Activated T-helper 1 cell treated with Interleukin-2 at 50 U/mL for 16 hours (primary cell): ENCODE results near the gene RUBCNL.

Experiments
- DNase-seq: peaks from one replicate; pipeline ENCODE4 v3.0.0-alpha.2; 2020; ENCODE audit warnings: low read depth

RUBCNL gene

DNA sequence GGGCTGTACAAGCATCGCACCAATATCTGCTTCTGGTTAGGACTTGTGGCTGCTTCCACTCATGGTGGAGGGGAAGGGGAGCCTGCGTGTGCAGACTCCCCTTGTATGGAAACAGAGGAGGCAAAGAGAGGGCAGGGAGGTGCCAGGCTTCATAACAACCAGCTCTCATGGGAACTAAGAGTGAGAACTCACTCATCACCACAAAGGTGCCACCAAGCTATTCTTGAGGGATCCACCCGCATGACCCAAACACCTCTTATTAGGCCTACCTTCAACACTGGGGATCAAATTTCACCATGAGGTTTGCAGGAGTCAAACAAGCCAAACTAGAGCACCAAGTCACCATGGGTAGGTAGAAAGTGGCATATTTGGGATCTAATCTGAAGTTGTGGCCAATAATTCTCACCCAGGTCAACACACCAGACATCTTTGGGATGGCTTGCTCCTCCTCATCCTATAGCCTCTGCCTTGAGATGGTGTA, 46.4 kb downstream of the RUBCNL start:
- DNase-seq: no peak

DNA sequence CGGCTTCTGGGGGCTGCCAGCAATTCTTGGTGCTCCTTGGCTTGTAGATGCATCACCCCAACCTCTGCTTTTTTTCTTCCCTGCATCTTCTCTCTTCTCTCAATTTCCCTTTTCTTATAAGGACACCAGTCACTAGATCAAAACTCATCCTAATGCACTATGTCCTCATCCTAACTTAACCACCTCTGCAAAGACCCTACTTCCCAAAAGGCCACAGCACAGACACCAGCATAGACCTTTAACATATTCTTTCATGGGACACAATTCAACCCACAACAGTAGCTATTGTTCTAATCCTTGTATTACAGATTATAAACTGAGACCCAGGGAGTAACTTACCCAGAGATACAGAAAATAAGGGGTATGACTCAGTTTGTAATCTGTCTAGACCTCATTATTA, 47.0 kb downstream of the RUBCNL start:
- DNase-seq: no peak

DNA sequence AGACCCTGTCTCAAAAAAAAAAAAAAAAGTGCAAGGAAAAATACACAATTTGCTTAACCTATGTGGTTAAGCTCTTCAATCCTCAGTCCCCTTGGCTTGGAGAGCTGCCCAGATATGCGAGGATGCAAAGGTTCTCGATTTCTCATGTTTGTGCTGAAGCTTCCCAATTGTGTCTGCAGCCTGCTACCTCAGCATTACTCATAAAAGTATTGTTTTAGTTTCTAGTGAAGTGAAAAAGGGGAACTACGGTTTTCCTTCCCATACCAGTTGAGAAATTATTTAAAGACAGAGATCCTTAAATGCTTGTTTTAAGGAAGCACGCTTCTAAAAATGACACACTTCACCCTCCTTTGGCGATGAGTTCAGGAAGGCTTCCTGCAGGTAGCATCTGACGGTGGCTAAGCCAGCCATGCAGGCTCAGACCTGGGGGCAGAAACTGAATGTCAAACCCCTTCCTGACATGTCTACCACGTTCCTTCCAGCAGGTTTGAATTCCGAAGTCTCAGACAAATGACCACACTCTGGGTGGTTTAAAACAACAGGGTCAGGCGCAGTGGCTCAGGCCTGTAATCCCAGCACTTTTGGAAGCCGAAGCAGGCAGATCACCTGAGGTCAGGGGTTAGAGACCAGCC, 47.9 kb downstream of the RUBCNL start:
- no peak for DNase-seq

DNA sequence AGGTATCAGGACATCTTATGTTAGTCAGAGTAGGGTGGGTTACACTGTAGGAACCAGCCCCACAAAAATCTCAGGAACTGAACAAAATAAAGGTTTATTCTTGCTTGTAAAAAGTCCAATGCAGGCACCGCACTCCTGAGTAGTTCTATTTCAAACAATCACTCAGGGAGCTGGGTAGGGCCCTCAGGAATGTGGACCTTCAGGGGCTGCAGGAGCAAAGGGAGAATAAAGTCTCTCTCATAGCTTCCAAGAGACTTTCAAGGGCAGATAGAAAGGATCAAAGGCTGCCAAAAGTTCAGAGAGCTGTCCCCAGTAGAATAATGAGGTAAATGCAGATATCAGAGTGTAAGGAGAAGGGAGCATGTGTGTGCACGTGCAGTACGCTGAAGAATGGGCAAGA, 49.4 kb downstream of the RUBCNL start:
- no peak for DNase-seq

DNA sequence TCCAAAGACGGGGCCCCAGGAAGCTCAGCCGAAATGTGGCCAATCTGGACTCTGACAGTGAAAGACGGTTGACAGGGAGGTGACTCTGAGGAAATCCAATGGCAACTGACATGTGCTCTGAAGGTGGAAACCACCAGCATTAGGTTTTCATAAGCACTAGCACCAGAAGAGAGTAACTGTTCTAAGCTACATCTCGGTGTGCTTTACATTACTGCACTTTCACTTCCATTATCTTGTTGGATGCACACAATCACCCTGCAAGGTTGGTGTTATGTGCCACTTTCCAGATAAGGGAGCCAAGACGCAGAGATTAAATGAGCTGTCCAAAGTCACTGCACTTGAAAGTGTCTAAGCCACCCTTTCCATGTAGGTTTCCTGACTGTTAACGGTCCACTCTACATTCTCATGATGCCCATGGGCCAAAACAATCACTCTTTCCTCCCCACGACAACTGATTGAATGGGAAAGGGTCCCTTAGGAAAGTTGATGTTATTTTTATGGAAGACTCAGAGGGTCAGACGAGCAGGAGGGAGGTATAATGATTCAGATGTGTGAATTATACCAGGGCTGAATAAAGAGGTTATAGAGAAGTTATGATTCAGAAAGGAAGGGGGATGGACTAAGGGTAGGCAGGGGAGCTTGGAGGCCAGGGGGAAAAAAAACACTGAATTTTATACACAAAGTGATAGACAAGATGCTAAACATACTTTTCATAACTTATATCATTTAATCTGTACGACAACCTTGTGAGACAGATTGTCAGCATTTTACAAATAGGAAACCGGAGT, 52.8 kb downstream of the RUBCNL start:
- DNase-seq: no peak

DNA sequence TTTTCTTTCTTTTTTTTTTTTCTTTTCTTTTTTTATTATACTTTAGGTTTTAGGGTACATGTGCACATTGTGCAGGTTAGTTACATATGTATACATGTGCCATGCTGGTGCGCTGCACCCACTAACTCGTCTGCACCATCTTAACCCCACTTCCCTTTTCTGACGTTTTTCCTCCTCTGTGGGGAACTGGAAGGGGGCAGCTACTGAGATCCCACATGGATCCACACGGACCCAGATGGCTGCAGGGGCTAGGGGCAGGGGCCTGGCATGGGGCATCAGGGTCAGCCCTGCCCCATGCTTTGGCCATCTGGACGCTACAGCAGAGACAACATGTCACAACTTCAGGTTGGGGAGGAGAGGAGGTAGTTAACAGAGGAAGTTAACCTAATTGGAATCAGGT, 54.3 kb downstream of the RUBCNL start:
- DNase-seq: no peak

DNA sequence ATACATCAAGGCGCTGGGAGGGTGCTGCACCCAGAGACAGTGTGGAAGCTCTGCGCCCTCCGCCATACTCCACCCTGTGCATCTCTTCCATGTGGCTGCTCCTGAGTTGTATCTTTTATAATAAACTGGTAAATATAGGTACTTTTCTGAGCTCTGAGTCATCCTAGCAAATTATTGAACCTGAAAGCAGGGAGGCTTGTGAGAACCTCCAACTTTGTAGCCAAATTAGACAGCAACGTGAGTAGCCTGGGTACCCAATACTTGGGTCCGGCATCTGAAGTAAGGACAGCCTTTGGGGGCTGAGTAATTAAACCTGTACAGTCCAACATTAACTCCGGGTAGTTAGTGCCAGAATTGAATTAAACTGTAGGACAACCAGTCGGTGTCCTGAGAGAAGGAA, 57.4 kb downstream of the RUBCNL start:
- no peak for DNase-seq

DNA sequence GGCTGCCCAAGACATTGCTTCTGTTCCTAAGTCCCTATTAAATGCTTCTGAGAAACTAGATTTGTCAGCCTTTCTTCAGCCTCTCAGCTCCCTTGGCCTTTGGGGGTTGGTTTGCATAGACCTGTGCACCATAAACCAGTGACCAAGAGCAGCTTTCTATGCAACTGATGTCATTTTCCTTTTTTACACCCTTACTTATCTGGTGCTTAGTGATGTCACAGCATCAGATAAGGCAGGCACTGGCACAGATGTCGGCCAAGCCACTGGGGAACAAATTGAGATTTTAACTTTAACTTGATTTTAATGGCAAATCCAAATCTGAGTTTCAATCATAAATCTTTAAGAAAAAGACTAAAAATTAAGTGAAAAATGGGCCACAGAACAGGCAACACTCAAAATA, 59.8 kb downstream of the RUBCNL start:
- DNase-seq: no peak

DNA sequence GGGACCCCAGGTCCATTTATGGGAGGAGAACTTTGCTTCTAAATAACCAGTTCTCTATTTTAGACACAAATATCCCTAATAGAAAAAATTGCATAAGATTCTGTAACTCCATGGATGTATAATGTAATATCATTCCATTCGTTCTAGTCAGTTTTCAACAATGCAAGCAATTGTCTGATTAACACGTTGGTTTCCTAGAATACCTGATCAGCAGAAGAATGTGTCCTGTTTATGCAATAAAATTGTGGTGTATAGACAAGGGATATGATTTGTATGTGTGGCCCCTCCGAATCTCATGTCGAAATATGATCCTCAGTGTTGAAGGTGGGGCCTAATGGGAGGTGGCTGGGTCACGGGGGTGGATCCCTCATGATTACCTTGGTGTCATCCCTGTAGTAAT, 62.1 kb downstream of the RUBCNL start:
- no peak for DNase-seq

DNA sequence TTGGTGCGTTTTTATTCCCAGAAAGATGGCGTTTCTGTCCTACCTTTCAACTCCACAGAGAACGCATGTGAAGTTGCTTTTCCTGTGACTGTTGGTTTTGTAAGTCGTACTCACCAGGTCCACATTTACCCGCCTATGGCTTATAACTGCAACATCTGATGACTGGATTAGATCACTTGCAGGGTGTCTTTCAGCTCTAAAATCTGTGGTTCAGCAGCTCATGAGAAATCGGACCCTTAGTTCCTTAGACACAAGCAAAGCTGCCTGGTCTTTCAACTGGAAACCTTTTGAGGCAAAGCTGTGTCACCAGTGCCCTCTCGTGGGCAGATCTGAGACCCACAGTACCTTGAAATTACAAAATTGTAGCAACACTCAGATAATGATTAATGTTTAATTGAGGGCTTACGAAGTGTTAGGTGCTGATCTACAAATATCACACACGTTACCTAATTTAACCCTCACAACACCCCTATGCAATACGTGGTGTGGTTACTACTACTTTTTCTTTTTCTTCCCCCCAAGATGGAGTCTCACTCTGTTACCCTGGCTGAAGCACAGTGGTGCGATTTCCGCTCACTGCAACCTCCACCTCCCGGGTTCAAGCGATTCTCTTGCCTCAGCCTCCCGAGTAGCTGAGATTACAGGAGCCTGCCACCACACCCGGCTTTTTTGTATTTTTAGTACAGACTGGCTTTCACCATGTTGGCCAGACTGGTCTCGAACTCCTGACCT, 65.4 kb downstream of the RUBCNL start:
- peak; percentile 40 for DNase-seq

DNA sequence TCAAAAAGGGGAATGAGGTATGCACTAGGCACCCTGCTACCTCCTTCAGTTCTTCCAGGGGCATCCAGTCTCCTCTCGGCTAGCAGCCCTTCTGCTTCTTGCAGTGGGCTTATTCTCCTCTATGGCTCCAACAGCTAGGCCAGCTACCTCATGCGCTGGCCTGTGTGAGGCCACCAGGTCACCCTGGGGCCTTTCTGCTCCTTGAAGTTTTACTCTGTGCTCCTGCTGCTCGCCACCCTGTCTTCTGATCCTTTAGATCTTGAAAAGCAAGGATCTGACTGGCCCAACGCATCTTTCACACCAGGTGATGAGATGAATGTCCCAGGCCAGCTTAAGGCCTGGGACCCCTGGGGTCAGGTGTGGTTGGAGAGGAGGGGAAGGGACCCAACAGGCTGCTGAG, 66.2 kb downstream of the RUBCNL start:
- DNase-seq: no peak

DNA sequence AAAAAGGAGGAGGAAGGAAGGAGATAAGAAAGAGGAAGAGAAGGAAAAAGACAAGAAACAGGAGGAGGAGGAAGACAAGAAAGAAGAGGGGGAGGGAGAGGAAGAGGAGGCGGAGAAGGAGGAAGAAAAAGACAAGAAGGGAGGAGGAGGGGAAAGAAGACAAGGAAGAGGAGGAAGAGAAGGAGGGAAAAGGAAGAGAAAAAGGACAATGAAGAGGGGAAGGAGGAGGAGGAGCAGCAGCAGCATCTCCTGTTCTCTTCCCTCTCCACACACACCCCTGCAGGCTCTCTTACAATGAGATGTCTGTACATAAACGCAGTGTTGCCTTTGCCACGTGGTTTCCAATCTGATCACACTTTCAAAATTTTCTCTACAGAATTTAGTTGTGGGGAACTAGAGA, 66.6 kb downstream of the RUBCNL start:
- no peak for DNase-seq

DNA sequence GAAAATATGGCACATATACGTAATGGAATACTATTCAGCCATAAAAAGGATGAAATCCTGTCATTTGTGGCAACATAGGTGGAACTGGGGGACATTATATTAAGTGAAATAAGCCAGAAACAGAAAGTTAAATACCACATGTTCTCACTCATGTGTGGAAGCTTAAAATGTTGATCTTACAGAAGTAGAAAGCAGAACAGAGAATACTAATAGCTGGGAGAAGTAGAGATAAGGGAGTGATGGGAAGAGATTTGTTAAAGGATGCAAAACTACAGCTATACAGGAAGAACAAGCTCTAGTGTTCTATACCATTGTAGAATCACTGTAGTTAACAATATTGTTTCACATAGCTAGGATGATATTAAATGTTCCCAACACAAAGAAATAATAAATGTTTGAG, 68.1 kb downstream of the RUBCNL start:
- no peak for DNase-seq

DNA sequence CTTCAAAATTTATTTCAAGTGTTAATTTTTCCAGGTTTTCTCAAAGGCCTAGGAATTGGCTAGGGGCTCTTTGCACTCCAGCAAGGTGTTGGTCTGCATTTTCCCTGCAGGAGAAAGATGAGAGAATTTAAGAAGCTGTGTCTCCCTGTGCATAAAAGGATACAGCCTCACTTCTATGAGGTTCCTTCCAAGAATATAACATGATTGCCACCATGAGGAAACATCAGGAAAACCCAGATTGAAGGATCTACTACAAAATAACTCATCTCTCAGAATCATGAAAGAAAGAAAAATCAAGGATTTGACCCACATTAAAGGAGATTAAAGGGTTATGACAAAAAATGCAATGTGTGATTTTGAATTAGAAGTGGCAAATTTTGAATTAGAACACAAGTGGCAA, 69.9 kb downstream of the RUBCNL start:
- no peak for DNase-seq

DNA sequence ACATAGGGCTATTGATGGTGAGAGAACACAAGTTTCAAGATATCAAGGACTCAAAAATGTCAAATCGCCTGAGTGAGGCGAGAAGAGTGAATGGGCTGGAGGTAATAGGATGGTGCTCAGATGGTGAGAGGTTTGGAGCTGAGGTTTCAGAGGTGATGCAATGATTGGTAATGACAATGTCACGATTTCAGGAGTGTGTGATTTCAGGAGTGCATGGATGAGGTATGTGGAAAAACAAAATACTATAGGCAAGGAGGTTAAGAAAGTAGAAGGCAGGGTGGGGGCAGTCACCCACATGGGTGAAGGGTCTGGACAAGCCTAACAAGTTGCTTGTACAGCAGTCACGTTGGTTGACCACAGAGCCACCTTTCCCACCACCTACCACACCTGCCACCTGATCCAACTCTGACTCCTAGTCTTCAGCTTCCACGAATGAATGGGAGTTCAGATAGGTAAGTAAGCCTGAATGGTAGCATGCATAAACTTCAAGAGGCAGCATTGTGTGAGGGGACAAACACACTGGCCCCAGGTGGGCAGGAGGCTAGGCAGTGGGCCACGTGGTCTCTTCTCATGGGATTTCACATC, 71.5 kb downstream of the RUBCNL start:
- DNase-seq: no peak

DNA sequence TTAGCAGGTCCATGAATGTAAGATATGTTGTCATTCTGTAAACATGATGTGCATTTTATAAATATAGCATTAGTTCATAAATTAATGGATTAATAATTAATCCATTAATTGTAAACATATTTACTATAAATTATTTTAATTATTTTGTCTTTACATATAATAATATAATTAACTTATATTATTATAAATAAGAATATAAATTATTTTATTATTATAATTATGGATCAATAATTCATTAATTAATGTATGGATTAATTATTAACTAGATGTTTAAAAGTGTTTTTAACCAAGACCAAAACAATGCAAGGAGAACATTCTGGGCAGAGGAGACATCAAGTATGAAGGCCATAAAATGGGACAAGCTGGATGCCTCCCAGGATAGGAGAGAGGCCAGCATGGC, 72.0 kb downstream of the RUBCNL start:
- no peak for DNase-seq

DNA sequence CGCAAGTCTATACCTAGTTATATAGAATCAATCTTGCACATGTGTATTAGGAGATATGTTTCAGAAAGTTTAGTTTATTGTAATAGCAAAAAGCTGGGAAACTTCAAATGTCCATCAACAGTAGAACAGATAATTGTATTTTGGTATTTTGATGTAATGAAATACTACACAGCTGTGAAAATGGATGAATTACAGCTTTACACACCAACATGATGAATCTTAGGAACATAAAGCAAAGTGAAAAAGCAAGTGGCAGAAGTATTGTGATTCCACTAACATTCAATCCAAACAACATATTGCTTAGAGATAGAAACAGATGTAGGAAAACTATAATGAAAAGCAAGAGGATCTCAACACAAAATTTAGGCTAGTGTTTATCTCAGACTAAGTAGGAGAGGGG, 72.5 kb downstream of the RUBCNL start:
- DNase-seq: no peak

DNA sequence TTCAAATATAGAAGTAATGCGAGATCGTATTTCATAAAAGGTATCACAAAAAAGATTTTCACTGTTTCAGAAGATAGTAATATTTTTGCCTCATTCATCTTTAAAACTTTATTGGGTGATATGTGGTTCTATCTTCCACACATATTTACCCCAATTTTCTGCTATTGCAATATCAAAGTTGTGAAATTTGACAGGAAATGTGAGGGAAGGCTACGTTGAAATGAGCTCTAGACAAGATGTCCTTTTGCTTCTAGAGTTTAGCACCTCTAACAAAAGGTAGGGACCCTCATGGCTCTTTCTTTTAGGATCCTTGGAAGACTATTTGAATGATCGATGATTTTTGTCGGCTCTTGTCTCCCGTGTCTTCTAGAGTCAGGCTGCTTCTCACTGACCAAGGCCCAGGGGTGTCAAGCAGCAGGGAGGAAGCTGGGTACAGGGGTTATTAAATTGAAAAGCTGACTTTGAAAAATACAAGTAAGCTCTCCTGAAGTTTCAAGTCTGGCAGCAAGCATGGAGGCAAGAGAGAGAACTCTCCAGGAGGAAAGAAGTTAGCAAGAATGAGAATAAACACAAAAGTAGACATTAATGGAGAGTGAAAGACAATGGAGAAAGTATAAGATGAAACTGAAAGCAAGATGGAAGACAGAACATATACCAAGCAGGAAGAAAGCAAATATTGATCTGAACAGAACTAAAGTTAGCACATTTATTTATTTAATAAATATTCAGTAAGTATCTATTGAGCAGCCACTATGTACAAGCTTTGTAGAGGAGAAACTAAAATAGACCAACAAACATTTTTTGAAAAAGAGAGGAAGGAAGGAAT, 73.4 kb downstream of the RUBCNL start:
- DNase-seq: no peak

DNA sequence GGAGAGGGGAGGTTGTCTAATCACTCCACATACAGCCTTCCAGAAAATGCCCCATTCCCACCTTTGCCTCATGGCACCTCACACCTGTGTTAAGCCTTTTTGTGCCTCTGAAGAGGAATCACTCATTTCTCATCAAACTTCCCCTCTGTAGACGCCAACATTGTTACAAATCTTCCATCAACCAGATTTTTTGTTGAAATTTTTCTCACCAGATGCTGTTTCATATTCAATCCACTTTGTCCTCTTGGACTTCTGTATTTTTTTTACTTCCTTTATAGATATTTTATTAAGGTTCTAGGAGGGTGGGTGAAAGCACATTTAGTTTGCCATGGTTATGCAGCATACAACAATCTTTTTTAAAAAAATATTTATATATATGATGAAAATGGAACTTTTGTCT, 74.0 kb downstream of the RUBCNL start:
- DNase-seq: no peak

DNA sequence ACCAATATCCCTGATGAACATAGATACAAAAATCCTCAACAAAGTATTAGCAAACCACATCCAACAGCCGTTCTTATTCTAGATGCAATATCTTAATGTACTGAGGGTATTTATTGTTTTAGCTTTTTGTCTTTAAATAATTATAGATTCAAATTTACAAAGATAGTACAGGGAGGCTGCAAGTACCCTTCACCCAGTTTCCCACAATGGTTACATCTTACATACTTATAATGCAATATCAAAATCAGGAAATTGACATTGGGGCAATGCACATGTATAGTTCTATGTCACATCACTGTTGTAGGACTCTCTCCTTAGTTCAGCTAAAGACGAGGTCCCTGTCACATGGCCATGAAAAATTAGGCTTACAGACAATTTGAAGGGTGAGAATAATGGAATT, 75.8 kb downstream of the RUBCNL start:
- no peak for DNase-seq

DNA sequence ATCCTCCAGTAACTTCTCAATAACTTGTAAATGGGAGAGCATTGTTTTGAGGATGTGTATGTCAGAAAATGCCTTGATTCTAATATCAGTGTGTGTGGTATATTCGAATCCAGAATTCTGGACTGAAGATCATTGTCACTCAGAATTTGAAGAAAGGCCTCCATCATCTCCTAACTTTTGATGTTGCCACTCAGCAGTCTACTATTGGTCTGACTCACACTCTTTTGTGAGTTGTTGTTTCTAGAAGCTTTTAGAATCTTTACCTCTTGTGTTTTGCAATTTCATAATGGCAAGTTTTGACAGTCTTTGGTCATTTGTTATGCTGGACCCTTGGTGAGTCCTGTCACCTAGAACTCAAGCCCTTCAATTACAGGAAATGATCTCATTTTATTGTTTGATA, 77.0 kb downstream of the RUBCNL start:
- no peak for DNase-seq

DNA sequence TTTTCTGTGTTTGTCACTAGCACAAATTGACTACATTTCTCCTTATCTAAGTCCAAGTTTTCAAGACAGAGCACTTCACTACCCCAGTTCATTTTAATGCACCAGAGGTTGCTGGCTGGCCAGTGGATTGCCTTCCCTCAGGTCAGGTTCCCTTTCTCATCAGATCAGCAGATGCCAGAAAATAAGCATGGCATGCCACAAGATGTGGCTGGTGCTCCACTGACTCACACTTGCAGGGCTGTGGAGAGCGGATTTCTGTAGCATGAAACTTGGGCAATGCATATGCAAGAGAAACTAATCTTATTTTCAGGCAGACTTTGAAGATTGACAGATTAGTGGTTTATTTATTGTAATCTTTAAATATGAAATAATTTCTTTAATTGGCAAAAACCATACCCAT, 79.5 kb downstream of the RUBCNL start:
- DNase-seq: no peak
